Adrenal gland (tissue), 5 donors: ENCODE results near the gene NUAK1.

Experiments used
- CTCF ChIP-seq, 6 experiments: fragments of 450-650 bp in 4 of 6; fragments of 200-600 bp in 2 of 6; sonication (generic) in 1 of 6; IDR thresholded peaks; 1 replicate in 5 of 6; 2 replicates in 1 of 6; pipeline versions ENCODE4 v1.5.1 to v1.8.0; 2016 to 2021; ENCODE audit warnings: antibody characterized with exemption in 6 of 6, mild to moderate bottlenecking in 2 of 6, moderate library complexity in 1 of 6
- POLR2A ChIP-seq, 2 donors: fragments of 450-650 bp; IDR thresholded peaks; one replicate each; pipeline ENCODE4 v1.6.1; 2017; ENCODE audit warnings: antibody characterized with exemption in 2 of 2, mild to moderate bottlenecking in 2 of 2, moderate library complexity in 1 of 2
- donor health status: DM: no; HTN: no; CAD: no.

GRCh38 chr12:106074706-106075392 is 63.9 kb downstream of the NUAK1 start:
- TF ChIP-seq CTCF (IDR thresholded peaks at IDR 0.05) (no peak), POLR2A (IDR thresholded peaks at IDR 0.05) (no peak)
